ENCODE measurements around the gene ATAD3A.

DNA sequence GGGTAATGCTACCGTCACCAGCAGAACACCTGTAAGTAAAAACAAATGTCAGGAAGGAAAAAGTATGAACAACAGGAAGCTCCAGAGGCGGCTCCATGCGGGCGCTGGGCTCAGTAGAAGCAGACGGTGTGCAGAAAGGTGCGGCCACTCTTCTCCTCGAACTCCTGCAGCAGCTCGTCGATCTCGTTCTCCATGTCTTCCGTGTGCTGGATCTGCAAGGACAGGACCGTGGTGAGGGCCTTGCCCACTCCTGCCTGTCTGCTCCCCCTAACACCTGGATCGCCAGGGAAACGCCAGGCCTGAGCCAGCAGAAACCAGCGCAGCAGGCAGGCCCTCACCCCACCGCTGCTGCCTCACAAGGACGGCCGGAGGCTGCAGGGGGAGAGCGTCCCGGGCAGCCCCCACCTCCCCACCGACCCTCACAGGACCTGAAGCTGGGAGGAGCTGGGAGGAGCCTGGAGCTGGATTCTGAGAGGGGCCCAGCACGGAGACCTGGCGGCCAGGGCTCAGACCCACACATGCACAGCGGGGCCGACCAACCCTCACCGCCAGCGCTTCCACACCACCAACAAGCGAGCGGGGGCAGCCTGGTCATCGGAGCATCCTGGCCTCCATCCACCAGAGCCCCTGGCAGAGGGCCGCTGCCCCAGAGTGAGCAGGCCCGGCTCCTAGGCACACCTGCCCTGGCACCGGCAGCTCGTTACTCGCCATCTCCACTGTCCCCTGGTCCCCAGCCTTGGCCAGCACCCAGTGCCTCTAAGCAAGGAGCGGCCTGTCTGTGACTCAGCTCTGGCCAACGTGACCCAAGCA is 30.2 kb downstream of the ATAD3A start:
- TF ChIP-seq, protein P1, sequence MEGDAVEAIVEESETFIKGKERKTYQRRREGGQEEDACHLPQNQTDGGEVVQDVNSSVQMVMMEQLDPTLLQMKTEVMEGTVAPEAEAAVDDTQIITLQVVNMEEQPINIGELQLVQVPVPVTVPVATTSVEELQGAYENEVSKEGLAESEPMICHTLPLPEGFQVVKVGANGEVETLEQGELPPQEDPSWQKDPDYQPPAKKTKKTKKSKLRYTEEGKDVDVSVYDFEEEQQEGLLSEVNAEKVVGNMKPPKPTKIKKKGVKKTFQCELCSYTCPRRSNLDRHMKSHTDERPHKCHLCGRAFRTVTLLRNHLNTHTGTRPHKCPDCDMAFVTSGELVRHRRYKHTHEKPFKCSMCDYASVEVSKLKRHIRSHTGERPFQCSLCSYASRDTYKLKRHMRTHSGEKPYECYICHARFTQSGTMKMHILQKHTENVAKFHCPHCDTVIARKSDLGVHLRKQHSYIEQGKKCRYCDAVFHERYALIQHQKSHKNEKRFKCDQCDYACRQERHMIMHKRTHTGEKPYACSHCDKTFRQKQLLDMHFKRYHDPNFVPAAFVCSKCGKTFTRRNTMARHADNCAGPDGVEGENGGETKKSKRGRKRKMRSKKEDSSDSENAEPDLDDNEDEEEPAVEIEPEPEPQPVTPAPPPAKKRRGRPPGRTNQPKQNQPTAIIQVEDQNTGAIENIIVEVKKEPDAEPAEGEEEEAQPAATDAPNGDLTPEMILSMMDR (IDR thresholded peaks at IDR 0.05; ENCODE audit: insufficient read depth, low read length), result no peak
- no peak for TF ChIP-seq GABPA (IDR thresholded peaks at IDR 0.05; ENCODE audit: low read depth)
